ENCODE data around the gene AMBRA1.
"Not testable (repeated sequence)": the region's sequence is repeated elsewhere in the genome, so short reads cannot be mapped to it uniquely, and the experiment has no call there.

The AMBRA1 gene

DNA sequence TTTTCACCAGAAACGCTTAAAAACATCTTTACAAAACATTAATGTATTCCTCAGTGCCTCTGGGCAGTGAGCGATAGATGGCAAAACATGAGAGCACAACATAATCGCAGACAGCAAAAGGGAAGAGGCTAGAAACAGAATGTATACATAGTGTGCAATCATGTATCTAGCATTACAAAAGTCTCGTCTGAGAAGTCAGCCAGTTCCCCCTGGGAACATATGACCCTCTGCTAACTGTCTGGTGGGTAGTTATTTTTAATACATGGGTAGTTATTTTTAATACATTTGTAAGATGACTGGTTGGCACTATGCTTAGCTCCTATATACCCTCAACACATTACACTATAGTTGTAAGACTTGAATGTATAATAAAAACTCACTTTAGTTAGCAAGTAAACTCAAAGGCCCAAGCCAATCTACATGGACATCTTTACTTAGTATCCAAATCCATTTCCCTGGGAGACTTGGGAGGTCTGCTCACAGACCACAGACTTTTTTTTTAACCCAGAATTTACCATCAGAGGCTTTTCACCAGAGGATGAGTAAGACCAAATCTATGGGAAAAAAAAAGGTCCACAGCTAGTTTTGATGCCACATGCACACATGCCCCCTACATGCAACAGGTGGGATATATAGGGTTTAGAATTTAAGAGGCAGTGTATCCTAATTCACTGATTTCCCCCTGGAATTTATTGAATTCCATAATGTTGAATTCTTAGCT is 71.7 kb downstream of the AMBRA1 start:
- H3K27me3 ChIP-seq (ENCODE audit: control insufficient read depth, insufficient read depth, low read length), result no peaks in the 10 kb centered on the region
- H3K27ac ChIP-seq (ENCODE audit: low read depth, low read length), result no peak overlapping the region
- no peak overlapping the region for H3K9ac ChIP-seq (ENCODE audit: low read length)
- no peaks in the 10 kb centered on the region for H3K36me3 ChIP-seq (ENCODE audit: control insufficient read depth, insufficient read depth, low read length)
- H3K4me3 ChIP-seq (ENCODE audit: low read length), result no peak overlapping the region
- no peaks in the 10 kb centered on the region for H3K4me1 ChIP-seq (ENCODE audit: control insufficient read depth, insufficient read depth, low read length)

DNA sequence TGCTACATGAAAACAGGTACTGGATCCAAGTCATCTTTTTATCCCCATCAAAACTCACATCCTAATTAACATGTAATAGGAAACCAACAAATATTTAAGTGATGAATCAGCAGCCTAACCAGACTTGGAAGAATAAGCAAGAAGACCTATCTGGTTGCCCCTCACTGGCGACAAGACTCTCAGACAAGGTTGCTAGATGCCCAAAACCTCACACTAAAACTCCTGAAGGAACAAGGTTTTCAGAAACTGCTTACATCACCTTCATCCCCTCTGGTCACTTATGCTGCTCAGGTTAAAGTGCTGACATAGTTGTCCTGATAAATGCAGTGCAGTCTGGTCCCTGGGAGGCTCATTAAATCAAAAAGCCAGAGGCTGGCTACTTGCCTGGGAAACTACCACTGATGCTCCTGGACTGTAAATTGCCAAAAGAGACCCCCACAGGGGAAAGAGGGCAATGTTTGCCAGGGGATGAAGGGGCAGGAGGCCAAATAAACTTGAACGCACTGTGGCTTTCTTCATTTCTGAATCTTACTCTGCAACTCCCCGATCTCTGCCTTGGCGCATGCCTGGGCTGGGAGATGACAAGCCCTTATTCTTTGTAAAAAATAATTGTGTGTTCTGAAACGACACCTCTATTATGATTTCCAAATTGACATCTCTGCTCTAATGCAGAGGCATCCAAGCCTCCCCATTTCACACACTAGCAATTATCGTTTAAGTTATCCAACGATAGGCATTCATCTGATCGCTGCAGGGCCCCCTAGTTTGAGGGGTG is 72.7 kb downstream of the AMBRA1 start:
- H3K4me1 ChIP-seq (ENCODE audit: control insufficient read depth, insufficient read depth, low read length), result no peaks in the 10 kb centered on the region
- no peak overlapping the region for H3K9ac ChIP-seq (ENCODE audit: low read length)
- no peaks in the 10 kb centered on the region for H3K27me3 ChIP-seq (ENCODE audit: control insufficient read depth, insufficient read depth, low read length)
- H3K27ac ChIP-seq (ENCODE audit: low read depth, low read length), result no peak overlapping the region
- no peaks in the 10 kb centered on the region for H3K36me3 ChIP-seq (ENCODE audit: control insufficient read depth, insufficient read depth, low read length)
- H3K4me3 ChIP-seq (ENCODE audit: low read length), result no peak overlapping the region

DNA sequence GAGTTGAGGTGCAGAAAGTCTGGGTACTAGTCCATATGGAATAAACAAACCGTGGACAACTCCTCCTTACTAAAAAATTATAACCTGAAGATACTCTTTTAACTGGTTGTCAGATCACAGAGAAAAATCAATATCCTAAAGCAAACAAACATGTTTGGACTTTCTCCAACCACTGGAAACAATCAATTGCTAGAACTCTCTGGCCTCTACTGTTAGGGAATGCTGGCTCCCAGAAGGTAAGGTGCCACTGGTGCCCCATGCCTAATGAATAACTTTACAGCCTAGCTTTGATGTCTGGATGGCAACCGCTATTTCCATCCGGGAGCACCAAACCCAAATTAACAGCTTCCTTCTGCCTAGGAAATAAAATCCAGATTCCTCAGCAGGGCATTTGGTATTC is 74.5 kb downstream of the AMBRA1 start:
- no peaks in the 10 kb centered on the region for H3K36me3 ChIP-seq (ENCODE audit: control insufficient read depth, insufficient read depth, low read length)
- no peak overlapping the region for H3K4me3 ChIP-seq (ENCODE audit: low read length)
- no peak overlapping the region for H3K27ac ChIP-seq (ENCODE audit: low read depth, low read length)
- H3K27me3 ChIP-seq (ENCODE audit: control insufficient read depth, insufficient read depth, low read length), result no peaks in the 10 kb centered on the region
- no peak overlapping the region for H3K9ac ChIP-seq (ENCODE audit: low read length)
- no peaks in the 10 kb centered on the region for H3K4me1 ChIP-seq (ENCODE audit: control insufficient read depth, insufficient read depth, low read length)

DNA sequence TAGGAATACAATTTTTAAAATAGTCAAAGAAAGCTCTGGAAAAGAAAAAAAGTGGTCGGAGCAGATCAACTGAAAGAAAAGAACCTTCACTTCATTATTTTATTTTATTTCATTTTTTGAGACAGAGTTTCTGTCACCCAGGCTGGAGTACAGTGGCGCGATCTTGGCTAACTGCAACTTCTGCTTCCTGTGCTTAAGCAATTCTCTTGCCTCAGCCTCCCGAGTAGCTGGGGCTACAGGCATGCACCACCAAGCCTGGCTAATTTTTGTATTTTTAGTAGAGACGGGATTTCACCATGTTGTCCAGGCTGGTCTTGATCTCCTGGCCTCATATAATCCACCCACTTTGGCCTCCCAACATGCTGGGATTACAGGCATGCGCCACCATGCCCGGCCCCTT is 74.9 kb downstream of the AMBRA1 start:
- H3K36me3 ChIP-seq (ENCODE audit: control insufficient read depth, insufficient read depth, low read length); H3K27ac ChIP-seq (ENCODE audit: low read depth, low read length); H3K4me1 ChIP-seq (ENCODE audit: control insufficient read depth, insufficient read depth, low read length); H3K9ac ChIP-seq (ENCODE audit: low read length); H3K4me3 ChIP-seq (ENCODE audit: low read length); H3K27me3 ChIP-seq (ENCODE audit: control insufficient read depth, insufficient read depth, low read length): not testable (repeated sequence)

DNA sequence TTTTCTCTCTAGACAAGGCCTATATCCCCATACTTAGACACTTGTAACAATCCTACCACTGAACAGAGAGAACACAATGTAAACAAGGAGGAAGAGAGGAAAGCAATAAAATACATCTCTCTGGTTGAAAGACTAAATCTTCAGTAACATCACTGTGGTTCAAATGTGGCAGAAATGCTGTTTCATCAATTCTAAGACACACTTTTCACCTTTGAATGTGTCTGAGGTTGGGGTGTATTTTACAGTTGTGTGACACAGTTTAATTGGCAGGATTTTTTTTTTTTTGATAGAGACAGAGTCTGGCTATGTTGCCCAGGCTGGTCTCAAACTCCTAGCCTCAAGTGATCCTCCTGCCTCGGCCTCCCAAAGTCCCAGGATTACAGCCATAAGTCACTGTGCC is 79.5 kb downstream of the AMBRA1 start:
- Histone ChIP-seq H3K4me1 (ENCODE audit: control insufficient read depth, insufficient read depth, low read length) (peaks cover 10% of the 10 kb centered on the region), H3K27me3 (ENCODE audit: control insufficient read depth, insufficient read depth, low read length) (no peaks in the 10 kb centered on the region), H3K36me3 (ENCODE audit: control insufficient read depth, insufficient read depth, low read length) (peaks cover 2% of the 10 kb centered on the region), H3K4me3 (ENCODE audit: low read length) (no peak overlapping the region), H3K9ac (ENCODE audit: low read length) (no peak overlapping the region), H3K27ac (ENCODE audit: low read depth, low read length) (no peak overlapping the region)

DNA sequence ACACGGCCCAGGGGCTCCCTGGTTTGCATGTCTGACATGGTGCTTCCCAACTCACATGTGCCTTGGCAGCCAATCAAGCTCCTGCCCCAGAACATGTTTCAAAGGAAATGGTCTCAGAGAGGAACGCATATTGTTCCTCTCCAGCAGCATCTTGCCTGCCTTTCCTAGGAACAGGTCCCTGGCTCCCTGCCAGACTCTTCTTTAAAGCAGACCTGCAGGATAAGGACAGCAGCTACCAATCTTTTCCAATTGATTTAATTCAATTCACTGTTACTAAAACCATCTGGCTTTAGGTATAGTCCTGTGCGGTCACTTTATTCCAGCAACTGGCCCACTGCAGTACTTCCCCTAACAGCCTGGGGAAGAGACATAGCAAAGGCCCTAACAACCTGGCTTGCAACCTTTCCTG is 79.9 kb downstream of the AMBRA1 start:
- Histone ChIP-seq H3K9ac (ENCODE audit: low read length) (no peak overlapping the region), H3K4me1 (ENCODE audit: control insufficient read depth, insufficient read depth, low read length) (peaks cover 10% of the 10 kb centered on the region), H3K4me3 (ENCODE audit: low read length) (no peak overlapping the region), H3K27me3 (ENCODE audit: control insufficient read depth, insufficient read depth, low read length) (no peaks in the 10 kb centered on the region), H3K27ac (ENCODE audit: low read depth, low read length) (no peak overlapping the region), H3K36me3 (ENCODE audit: control insufficient read depth, insufficient read depth, low read length) (peaks cover 2% of the 10 kb centered on the region)

DNA sequence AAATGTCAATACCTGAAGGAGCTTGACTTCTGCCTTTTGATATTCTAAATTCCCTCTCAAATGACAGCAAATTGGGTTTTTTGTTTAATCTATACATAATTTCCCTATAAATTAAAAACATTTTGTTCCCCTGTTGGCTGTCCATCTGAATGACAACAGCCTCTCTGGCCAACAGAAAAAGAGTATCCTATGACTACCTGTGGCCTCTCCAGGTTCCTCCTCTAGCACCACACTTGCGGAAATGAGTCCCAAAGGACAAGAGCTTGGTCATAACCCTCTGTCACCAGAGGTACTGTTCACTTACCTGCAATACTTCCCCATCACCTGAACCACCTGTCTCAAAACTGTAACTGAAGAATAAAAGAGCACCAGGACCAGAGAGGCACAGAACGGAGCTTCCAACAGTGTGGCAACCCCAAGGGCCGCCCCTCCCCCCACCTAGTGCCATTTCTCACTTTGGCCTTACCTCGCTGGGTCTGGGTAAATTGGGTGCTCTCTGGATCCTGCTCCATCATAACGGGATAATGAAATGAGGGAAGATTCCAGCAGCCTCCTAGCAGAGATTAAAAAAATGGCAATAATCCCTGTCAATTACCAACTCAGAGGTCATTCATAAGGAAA is 81.5 kb downstream of the AMBRA1 start:
- H3K4me3 ChIP-seq (ENCODE audit: low read length), result no peak overlapping the region
- peaks cover 10% of the 10 kb centered on the region for H3K4me1 ChIP-seq (ENCODE audit: control insufficient read depth, insufficient read depth, low read length)
- no peaks in the 10 kb centered on the region for H3K27me3 ChIP-seq (ENCODE audit: control insufficient read depth, insufficient read depth, low read length)
- no peak overlapping the region for H3K27ac ChIP-seq (ENCODE audit: low read depth, low read length)
- no peak overlapping the region for H3K9ac ChIP-seq (ENCODE audit: low read length)
- peaks cover 7% of the 10 kb centered on the region for H3K36me3 ChIP-seq (ENCODE audit: control insufficient read depth, insufficient read depth, low read length)

DNA sequence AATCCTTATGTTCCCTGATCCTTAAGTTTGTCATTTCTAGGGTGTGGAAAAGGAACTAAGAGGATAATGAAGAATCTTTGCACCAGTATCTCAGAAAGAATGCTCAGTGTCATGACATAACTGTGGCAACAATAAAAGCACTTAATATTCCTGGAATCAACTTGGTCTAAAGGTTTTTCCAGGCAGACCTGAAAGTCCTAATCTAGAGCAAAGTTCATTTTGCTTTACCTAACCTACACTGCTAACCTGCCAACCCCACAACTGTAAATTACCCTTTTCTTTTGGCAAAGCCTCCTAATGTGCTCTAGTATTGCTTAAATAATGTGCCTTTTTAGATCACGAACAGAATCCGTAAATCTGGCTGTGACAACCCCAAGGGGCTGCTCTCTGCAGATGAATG is 82.5 kb downstream of the AMBRA1 start:
- peaks cover 10% of the 10 kb centered on the region for H3K4me1 ChIP-seq (ENCODE audit: control insufficient read depth, insufficient read depth, low read length)
- H3K4me3 ChIP-seq (ENCODE audit: low read length), result no peak overlapping the region
- H3K27me3 ChIP-seq (ENCODE audit: control insufficient read depth, insufficient read depth, low read length), result no peaks in the 10 kb centered on the region
- no peak overlapping the region for H3K27ac ChIP-seq (ENCODE audit: low read depth, low read length)
- H3K9ac ChIP-seq (ENCODE audit: low read length), result no peak overlapping the region
- peaks cover 7% of the 10 kb centered on the region for H3K36me3 ChIP-seq (ENCODE audit: control insufficient read depth, insufficient read depth, low read length)

DNA sequence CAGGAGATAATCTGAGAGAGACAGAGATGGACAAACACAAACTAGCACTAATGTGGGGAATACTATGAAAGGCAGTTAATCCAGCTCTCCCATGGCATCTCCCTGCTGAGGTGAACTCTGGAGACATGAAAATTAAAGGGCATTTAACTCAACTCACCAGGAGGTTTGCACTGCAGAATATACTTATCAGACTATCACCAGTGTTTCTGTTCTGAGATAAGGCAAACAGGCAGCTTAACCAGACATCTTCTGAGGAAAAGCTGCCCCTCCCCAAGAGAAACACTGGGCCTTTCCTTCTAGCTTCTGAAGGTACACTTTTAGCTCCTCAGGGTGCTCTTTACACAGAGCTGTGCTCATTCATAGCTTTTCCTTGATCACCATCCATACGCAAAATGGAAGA is 85.5 kb downstream of the AMBRA1 start:
- H3K9ac ChIP-seq (ENCODE audit: low read length), result no peak overlapping the region
- H3K36me3 ChIP-seq (ENCODE audit: control insufficient read depth, insufficient read depth, low read length), result peaks cover 16% of the 10 kb centered on the region
- H3K27me3 ChIP-seq (ENCODE audit: control insufficient read depth, insufficient read depth, low read length), result no peaks in the 10 kb centered on the region
- H3K4me1 ChIP-seq (ENCODE audit: control insufficient read depth, insufficient read depth, low read length), result peaks cover under 1% of the 10 kb centered on the region
- no peak overlapping the region for H3K27ac ChIP-seq (ENCODE audit: low read depth, low read length)
- no peak overlapping the region for H3K4me3 ChIP-seq (ENCODE audit: low read length)

DNA sequence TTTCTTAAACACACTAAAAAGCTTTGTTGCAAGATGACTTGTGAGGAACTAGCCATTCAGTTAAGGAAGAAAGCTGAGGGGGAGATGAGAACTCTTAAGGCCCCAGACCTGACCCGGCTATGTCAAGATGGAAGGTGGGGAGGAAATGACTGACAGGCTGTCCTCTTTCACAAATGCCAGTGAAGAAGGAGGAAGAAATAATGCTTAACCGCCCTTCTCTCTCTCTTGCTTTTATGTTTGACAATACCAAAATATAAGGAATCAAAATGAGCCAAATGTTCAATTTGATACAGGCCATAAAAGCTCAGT is 87.4 kb downstream of the AMBRA1 start:
- H3K27me3 ChIP-seq (ENCODE audit: control insufficient read depth, insufficient read depth, low read length), result no peaks in the 10 kb centered on the region
- H3K4me1 ChIP-seq (ENCODE audit: control insufficient read depth, insufficient read depth, low read length), result no peaks in the 10 kb centered on the region
- no peak overlapping the region for H3K27ac ChIP-seq (ENCODE audit: low read depth, low read length)
- no peak overlapping the region for H3K9ac ChIP-seq (ENCODE audit: low read length)
- no peak overlapping the region for H3K4me3 ChIP-seq (ENCODE audit: low read length)
- peaks cover 14% of the 10 kb centered on the region for H3K36me3 ChIP-seq (ENCODE audit: control insufficient read depth, insufficient read depth, low read length)

DNA sequence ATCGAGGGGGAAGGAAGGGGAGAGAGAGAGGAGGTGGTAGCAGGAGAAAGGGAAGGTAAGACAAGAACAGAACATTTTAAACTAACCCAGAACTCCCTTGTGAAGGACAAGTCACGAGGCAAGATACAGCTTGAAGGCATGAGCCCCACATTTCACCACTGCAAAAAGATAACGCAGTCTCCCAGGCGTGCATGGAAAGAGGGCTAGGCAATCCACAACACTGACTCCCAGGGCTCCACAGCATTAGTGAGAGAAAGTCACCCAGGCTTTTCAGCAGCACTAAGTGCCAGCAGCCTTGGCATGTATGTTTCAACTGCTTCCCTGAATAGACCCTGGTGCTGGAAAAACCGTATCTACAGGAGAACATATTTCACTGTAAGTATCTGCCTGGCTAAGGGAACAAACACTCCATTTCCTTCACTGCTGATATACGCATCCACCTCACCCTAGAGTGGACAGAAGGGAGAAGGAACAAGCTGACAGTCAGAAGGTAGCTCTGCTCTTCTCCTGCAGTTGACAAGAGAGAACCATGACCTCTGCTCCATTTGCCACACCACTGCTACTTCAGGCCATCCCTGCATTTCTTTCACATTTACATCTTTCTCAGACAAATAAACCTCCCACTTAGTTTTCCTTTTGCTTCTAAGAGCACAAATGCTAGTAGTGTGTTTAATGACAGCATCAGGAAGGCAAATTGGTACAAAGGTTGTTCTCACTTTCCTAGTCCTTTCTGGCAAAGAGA is 87.9 kb downstream of the AMBRA1 start:
- Histone ChIP-seq H3K4me1 (ENCODE audit: control insufficient read depth, insufficient read depth, low read length) (no peaks in the 10 kb centered on the region), H3K4me3 (ENCODE audit: low read length) (no peak overlapping the region), H3K9ac (ENCODE audit: low read length) (no peak overlapping the region), H3K27me3 (ENCODE audit: control insufficient read depth, insufficient read depth, low read length) (no peaks in the 10 kb centered on the region), H3K27ac (ENCODE audit: low read depth, low read length) (no peak overlapping the region), H3K36me3 (ENCODE audit: control insufficient read depth, insufficient read depth, low read length) (peaks cover 14% of the 10 kb centered on the region)

DNA sequence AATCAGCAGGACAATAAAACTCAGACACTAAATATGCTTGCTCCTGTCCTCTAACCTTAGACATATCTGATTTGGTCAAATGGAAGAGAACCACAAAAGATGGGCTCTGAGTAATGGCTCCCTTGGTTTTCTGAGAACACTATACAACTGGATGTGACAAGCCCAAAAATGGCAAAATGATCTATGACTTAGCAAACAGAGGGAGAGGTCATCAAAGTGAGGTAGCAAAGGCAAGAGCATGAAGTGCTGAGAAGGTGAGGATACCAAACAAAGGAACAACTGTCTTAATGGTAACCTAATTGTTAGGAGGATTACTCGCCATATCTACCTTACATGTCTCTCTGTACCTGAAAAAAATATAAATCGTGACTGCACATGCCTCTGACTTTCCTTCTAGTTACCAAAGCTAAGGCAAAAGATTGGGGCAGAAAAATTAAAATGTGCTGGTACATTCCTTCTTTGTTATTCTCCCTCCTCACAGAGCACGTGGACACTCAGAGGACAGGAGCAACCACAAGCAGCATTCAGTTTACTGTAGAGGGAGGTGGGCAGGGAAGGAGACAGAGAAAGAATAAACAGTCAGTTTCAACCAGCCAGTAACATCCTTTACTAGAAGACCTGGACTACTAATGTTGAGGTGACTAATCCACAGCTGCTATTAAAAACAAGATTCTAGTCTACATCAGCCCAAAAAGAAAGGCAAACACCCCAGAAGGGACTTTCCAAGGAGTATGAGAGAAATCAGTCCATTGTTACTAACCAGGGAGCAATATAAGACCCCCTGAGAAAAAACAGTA is 88.8 kb downstream of the AMBRA1 start:
- H3K4me1 ChIP-seq (ENCODE audit: control insufficient read depth, insufficient read depth, low read length), result no peaks in the 10 kb centered on the region
- H3K27me3 ChIP-seq (ENCODE audit: control insufficient read depth, insufficient read depth, low read length), result no peaks in the 10 kb centered on the region
- no peak overlapping the region for H3K9ac ChIP-seq (ENCODE audit: low read length)
- peaks cover 14% of the 10 kb centered on the region for H3K36me3 ChIP-seq (ENCODE audit: control insufficient read depth, insufficient read depth, low read length)
- H3K27ac ChIP-seq (ENCODE audit: low read depth, low read length), result no peak overlapping the region
- no peak overlapping the region for H3K4me3 ChIP-seq (ENCODE audit: low read length)
